Calu3 (cell line): ENCODE data around the gene RPL21. TPM values are rescaled to one million over a fixed set of nuclear protein-coding genes. Genes with fewer than 3 reads are reported as not detected.

Experiments
- BruUV-seq: library from RNA; stranded (reverse); fragments of 400-500 nt; replicated peaks from 2 replicates; lab custom pipeline; 2021; lab: Mats Ljungman, UMichigan
- CTCF ChIA-PET: fragments of 300-600 bp; sonication (Branson Sonifier 250); formaldehyde crosslinking; loops from one replicate; lab custom pipeline; 2022; ENCODE audit warnings: antibody characterized with exemption; lab: Charles Lee
- DNase-seq: peaks from one replicate; pipeline ENCODE4 v3.0.0; 2022
- H3K27ac Mint-ChIP-seq: one replicate; pipeline ENCODE4 v1.8.0; 2022; ENCODE audit warnings: mixed read lengths; ENCODE audit not compliant: unreplicated experiment
- H3K27me3 Mint-ChIP-seq: one replicate; pipeline ENCODE4 v1.8.0; 2022; ENCODE audit warnings: mixed read lengths; ENCODE audit not compliant: unreplicated experiment
- H3K36me3 Mint-ChIP-seq: one replicate; pipeline ENCODE4 v1.8.0; 2022; ENCODE audit warnings: mild to moderate bottlenecking, moderate library complexity, mixed read lengths; ENCODE audit not compliant: insufficient read depth, unreplicated experiment
- H3K4me1 Mint-ChIP-seq: one replicate; pipeline ENCODE4 v1.8.0; 2022; ENCODE audit warnings: mild to moderate bottlenecking, low read depth, mixed read lengths; ENCODE audit not compliant: unreplicated experiment
- H3K4me3 Mint-ChIP-seq: one replicate; pipeline ENCODE4 v1.8.0; 2022; ENCODE audit warnings: mild to moderate bottlenecking, low read depth, moderate library complexity, mixed read lengths; ENCODE audit not compliant: unreplicated experiment
- H3K9me3 Mint-ChIP-seq: one replicate; pipeline ENCODE4 v1.8.0; 2022; ENCODE audit warnings: low read depth, mixed read lengths; ENCODE audit not compliant: unreplicated experiment
- CTCF ChIP-seq: fragments of 200-600 bp; IDR thresholded peaks from one replicate; pipeline ENCODE4 v1.8.0; 2022; ENCODE audit warnings: antibody characterized with exemption; ENCODE audit not compliant: unreplicated experiment
- intact Hi-C: fragments of 100-400 bp; cut with micrococcal nuclease; formaldehyde crosslinking; loops from one replicate; pipeline ENCODE4 v1.10.0; 2022; ENCODE audit not compliant: unreplicated experiment
- total RNA-seq: library from RNA; stranded (reverse); gene quantifications from 2 replicates; pipeline ENCODE4 v1.2.3, GENCODE V29; 2022

The RPL21 gene
- total RNA-seq, 1 experiment from 2014 or later, result 434 TPM

DNA sequence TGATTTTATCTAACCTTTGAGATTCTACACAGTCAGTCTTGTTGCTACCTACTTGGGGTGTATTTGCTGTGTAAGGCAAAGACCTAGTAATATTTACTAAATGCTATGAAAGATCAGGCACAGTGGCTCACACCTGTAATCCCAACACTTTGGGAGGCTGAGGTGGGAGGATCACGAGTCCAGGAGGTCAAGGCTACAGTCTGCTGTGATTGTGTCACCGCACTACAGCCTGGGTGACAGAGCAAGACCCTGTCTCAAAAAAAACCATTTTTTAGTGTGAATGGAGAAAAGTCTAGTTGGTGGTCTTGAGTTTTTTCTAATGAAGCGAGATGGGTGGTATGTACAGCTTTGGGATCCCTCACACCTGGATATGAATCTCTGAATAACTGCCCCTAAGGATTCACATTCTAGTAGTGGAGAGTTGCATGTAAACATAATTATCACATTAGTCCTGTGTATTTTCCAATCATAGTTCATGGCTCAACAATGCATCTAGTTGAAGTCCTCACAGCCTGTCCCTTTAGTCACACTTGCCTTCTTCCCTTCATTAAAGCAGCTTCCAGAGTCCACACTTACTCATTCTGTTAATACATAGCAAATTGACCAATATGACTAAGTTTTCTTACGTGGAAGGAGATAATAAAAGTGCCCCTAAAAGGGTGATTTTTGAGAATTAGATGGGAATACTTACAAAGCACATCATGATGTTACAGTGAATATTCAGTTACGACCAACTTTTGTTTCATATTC, 7.5 kb downstream of the RPL21 start:
- Mint-ChIP-seq H3K27me3 (no peaks in the 10 kb centered on the region), H3K9me3 (no peaks in the 10 kb centered on the region), H3K36me3 (peaks cover 55% of the 10 kb centered on the region), H3K4me1 (peaks cover 10% of the 10 kb centered on the region), H3K27ac (no peak overlapping the region), H3K4me3 (no peak overlapping the region)
- no peak for TF ChIP-seq CTCF
- BruUV-seq, result no TSS peak
- CTCF ChIA-PET, result no interaction called here
- intact Hi-C loops, result no loop called here
- DNase-seq, result no peak

- H3K36me3 Mint-ChIP-seq, result peaks cover 47% of the 10 kb centered on the region
- H3K9me3 Mint-ChIP-seq, result no peaks in the 10 kb centered on the region
- H3K27me3 Mint-ChIP-seq, result no peaks in the 10 kb centered on the region
- no peak overlapping the region for H3K4me3 Mint-ChIP-seq
- TF ChIP-seq CTCF, result no peak
- peaks cover 8% of the 10 kb centered on the region for H3K4me1 Mint-ChIP-seq
- CTCF ChIA-PET, result no interaction called here
- no TSS peak for BruUV-seq
- intact Hi-C loops, result no loop called here
- no peak for DNase-seq
- H3K27ac Mint-ChIP-seq, result no peak overlapping the region
Observed at GRCh38 chr13:27259831-27260230, 8.5 kb downstream of the RPL21 start.

- peaks cover 38% of the 10 kb centered on the region for H3K36me3 Mint-ChIP-seq
Observed at GRCh38 chr13:27261396-27261795, 10.0 kb downstream of the RPL21 start.

GRCh38 chr13:27263438-27263837, 12.1 kb downstream of the RPL21 start:
- no peak for DNase-seq
- Mint-ChIP-seq H3K4me1 (peaks cover 8% of the 10 kb centered on the region), H3K27ac (no peak overlapping the region), H3K27me3 (no peaks in the 10 kb centered on the region), H3K9me3 (no peaks in the 10 kb centered on the region), H3K36me3 (peaks cover 21% of the 10 kb centered on the region), H3K4me3 (no peak overlapping the region)
- TF ChIP-seq CTCF, result no peak
- CTCF ChIA-PET, result no interaction called here
- no TSS peak for BruUV-seq
- intact Hi-C loops, result no loop called here

More at GRCh38 chr13:27261396-27261795, 10.0 kb downstream of the RPL21 start:
- Mint-ChIP-seq H3K4me3 (no peak overlapping the region), H3K9me3 (no peaks in the 10 kb centered on the region), H3K27me3 (no peaks in the 10 kb centered on the region), H3K27ac (peak overlapping the region; percentile 36), H3K4me1 (peaks cover 8% of the 10 kb centered on the region)
- TF ChIP-seq CTCF, result no peak
- no TSS peak for BruUV-seq
- CTCF ChIA-PET, result no interaction called here
- intact Hi-C loops, result no loop called here
- DNase-seq, result no peak
